ENCODE results near the gene TRHDE.

The TRHDE gene

GRCh38 chr12:72272091-72272661 lies at the start of gene TRHDE:
TSS of gene TRHDE (plus strand) at chr12:72272370. CDS start at chr12:72272644, 274 bp downstream.
- no peak for DNase-seq

DNA sequence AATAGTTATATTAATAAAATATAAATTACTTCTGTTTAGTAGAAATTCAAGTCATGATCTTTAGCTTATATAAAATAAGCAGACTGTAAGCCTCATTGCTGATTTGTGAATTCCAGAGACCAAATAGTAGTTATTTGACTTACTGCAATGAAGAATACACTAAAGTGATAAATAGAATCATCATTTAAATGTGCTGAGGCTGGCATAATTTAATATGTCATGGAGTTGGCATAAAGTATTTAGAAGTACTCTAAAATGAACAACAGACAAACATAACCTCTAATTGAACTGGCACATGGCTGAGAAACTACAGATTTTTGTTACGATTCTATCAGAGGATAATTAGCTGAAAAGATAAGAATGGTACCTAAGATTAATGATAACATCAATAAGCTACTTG lies 45.7 kb upstream of the TRHDE start:
- no peak for DNase-seq

DNA sequence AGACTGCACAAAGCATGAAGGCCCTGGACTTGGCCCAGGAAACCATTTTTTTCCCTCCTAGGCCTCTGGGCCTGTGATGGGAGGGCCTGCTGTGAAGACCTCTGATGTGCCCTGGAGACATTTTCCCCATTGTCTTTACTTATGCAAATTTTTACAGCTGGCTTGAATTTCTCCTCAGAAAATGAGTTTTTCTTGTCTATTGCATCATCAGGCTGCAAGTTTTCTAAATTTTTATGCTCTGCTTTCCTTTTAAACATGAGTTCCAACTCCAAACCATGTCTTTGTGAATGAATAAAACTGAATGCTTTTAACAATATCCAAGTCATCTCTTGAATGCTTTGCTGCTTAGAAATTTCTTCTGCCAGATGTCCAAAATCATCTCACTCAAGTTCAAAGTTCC lies 43.7 kb upstream of the TRHDE start:
- DNase-seq: no peak

DNA sequence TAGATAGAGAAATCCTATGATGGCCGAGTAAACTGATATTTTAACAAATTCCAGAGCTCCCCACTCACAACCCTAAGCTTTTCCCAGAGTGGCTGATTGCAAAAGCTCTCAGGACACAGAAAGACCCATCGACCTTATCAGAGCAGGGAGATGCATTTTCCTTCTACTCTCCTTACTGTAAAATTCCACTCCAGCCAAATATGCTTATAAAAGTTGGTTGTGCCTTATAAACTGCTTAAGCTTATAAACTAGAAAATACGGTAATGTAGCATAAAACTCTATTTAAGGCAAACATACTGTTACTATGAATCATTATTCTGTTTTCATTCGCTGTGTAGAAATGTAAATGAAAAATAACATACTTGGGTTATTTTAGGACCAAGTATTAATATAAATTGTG lies 41.6 kb upstream of the TRHDE start:
- no peak for DNase-seq

GRCh38 chr12:72234886-72235285 lies 37.3 kb upstream of the TRHDE start:
- no peak for DNase-seq

DNA sequence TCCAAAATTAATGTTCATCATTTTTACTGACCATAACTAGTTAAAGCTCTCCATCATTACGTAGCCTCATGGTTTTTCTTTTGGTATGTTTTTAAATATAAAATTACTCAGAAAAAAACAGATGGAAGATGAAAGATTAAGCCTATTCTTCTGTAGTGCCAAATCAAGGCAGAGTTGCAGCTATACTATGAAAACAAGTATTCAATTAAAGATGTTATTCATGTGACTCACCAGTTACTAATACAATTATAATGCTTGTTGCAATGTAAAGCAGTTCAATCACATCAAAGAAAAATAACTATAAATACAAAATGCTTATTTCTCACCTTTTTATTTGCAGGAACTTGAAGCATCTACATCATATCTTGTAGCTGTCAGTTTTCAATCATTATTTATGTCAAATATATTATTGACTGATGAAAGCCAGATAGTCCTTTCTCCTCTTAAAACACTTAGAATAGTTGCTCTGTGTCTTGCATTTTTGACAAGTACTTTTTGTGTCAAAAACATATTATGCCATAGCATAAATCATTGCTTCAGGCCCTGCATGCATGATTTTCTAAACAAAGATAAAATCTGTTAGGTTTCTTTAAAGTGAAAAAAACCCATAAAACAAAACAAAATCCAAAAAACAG lies 36.0 kb upstream of the TRHDE start:
- no peak for DNase-seq

DNA sequence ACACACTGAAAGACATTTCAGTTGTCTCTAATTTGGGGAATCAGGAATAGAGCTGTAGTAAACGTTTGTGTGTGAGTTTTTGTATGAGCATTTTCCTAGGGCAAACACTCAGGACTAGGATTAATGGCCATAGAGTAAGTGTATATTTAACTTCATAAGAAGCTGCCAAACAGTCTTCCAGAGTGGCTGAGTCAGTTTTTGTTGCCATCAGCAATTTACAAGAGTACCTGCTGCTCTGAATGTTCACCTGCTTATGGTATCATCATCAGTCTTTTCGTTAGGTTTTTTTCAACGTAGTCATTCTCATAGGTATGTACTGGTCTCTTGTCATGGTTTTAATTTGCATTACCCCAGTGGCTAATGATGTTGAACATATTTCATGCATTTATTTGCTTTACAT lies 30.6 kb upstream of the TRHDE start:
- no peak for DNase-seq

- DNase-seq: no peak
These were observed 29.2 kb upstream of the TRHDE start for GRCh38 chr12:72242946-72243345.

GRCh38 chr12:72246370-72246769 lies 25.8 kb upstream of the TRHDE start:
- DNase-seq: no peak

DNA sequence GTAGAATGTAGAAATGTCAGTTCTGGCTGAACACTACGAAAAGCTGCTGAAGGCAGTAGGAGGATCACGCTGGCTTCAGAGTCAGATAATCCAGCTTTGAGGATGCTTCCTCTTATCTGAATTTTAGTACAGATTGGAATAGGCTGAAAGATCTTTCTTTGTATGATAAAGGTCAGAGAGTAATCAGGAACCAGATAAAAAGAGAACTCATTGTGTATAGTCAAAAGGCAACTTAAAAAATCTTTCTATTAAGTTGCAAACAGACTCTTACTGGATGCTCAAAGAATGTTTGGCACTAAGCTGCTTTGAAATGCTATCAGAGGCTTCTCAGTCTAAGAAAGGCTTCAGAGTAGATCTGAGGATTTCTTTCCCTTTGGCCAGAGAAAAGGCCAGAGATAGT lies 21.8 kb upstream of the TRHDE start:
- DNase-seq: no peak

GRCh38 chr12:72256725-72257124 lies 15.4 kb upstream of the TRHDE start:
- DNase-seq: no peak

- no peak for DNase-seq
These were observed 10.3 kb upstream of the TRHDE start for GRCh38 chr12:72261885-72262284.

DNA sequence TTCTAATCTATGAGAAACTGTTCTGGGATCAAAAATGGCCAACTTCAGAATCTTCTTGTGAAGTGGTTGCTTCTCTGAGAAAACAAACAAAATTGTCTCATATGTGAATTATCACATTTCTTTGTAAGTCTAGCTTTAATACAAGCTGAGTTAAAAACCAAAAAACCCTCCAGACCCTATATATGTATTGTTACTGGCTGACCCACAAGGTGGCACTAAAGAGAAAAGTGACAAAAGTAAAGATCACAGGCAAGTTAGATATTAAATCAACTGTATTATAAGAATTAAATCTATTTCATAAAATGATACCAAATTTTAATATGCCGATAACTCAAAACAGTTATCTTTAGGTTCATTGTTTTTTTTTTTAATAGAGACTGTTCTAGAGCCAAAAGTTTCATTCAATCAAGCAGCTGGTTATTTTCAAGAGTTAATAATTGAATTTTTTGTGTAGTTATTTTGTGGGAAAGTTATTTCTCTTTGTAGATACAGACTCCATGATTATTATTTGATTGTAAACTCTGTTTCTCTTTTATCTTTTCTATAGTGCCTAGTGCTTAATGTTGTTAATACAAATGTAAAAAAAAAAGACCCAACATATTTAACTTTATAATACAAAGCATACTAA lies 7.5 kb upstream of the TRHDE start:
- DNase-seq: no peak

DNA sequence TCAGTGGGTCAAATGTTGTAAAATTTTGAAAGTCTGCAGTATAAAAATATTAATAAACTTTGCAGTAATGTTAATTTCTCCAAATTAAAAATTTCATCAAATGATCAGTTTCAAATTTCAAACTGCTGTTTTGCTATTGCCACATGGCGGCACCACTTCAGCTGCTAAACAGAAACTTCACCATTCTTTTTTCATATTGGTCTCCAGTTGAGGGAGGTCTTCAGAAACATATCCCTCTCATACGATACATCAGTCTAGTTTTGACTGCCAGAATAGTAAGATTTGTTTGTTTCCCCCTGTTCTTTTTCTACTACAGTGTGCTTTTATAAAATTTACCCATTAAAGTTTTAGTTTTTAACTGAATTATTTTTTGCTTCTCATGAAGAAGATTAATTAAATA lies 4.2 kb upstream of the TRHDE start:
- no peak for DNase-seq

- DNase-seq: no peak
These were observed 3.8 kb upstream of the TRHDE start for GRCh38 chr12:72268386-72268785.

- DNase-seq: no peak
These were observed 2.7 kb upstream of the TRHDE start for GRCh38 chr12:72269491-72269890.

- DNase-seq: no peak
These were observed 1.9 kb upstream of the TRHDE start for GRCh38 chr12:72270246-72270645.

DNA sequence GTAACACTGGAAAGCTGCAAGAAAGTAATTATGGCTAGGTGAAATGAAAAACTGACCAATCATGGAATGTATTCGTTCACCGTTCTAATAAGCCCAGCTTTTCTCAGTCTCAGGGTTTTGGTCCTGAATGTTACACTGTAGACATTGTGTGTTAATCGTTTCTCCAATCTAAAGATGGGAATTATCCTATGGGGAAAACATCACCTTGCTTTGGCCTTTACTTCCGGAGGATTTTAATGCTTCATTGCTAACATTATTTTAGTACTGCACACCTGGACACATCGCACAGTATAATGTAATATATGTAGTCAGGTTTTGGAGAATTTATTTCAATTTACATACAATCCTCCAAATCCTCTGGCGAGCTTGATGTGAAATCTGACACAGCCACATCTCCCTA lies 1.2 kb upstream of the TRHDE start:
- no peak for DNase-seq

DNA sequence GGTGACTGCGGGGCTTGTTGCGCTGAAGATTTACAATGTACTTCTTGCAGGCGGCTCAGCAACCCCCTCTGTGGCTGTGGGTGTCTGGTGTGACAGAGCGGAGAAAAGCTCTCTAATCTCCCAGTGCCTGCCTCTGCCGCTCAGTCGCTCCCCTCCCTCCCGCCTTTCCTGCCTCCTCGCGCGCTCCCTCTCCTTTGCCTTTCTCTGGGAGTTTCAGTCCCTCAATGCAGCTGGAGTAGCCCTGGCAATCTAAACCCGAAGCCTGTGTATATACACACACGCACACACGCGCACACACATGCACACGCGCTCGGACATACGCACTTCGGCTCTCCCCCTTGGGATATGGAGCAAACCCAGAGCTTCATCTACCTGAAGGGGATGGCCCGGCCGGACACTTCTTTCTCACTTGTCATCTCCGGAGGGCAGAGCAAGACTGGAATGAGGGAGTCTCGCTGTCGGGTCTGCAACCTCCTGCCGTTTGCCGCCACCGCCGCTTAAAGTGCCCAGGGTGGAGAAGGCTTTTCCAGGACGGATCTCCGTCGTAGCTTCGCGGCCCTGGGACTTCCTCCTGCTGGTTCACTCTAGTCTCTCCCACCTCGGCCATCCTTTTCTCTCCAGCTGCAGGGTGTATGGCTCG lies 599 bp upstream of the TRHDE start:
- no peak for DNase-seq

DNA sequence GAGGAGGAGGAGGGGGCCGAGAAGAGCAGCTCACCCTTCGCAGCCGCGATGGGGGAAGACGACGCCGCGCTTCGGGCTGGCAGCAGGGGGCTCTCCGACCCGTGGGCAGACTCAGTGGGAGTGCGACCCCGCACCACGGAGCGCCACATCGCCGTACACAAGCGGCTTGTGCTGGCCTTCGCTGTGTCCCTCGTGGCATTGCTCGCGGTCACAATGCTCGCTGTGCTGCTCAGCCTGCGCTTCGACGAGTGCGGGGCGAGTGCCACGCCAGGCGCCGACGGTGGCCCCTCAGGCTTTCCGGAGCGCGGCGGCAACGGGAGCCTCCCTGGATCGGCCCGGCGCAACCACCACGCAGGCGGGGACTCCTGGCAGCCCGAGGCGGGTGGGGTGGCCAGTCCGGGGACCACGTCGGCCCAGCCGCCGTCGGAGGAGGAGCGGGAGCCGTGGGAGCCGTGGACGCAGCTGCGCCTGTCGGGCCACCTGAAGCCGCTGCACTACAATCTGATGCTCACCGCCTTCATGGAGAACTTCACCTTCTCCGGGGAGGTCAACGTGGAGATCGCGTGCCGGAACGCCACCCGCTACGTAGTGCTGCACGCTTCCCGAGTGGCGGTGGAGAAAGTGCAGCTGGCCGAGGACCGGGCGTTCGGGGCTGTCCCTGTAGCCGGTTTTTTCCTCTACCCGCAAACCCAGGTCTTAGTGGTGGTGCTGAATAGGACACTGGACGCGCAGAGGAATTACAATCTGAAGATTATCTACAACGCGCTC lies 745 bp downstream of the TRHDE start:
- DNase-seq: no peak

DNA sequence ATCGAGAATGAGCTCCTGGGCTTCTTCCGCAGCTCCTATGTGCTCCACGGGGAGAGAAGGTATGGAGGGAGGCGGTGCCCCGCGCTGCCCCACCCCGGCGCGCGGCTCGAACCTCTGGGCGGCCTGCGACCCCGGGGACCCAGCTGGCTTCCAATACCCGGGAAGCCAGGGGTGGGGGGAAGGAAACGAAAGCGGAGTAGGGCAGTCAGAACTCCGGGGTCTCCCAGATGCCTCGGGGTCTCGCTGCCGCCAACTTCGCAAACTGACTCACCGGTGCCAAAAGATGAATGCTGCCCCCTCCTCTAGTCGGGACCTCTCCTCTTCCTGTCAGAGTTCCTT lies 1.3 kb downstream of the TRHDE start:
- no peak for DNase-seq

DNA sequence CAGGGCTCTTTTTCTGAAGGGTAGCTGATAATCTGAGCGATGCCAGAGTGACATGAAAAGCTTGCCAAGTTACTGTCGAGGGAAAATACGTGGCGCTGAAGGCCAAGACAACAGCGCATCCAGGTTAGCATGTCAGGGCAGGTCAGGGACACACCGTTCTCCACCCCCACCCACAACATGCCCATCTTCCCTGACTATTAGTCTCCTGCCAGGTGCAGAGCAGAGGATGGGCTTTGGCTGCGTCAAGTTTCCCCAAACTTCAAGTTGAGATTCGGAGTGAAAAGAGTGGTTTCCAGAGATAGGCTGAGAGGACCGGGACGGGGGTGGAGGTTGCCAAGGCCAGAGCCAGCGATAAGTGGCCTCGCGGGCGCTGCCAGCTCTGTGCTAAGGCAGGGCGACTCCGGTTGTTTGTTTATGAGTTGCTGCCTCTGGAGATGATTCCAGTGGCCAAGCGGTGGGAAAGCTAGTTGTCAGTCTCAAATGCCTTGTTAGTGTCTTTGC lies 1.7 kb downstream of the TRHDE start:
- DNase-seq: no peak

DNA sequence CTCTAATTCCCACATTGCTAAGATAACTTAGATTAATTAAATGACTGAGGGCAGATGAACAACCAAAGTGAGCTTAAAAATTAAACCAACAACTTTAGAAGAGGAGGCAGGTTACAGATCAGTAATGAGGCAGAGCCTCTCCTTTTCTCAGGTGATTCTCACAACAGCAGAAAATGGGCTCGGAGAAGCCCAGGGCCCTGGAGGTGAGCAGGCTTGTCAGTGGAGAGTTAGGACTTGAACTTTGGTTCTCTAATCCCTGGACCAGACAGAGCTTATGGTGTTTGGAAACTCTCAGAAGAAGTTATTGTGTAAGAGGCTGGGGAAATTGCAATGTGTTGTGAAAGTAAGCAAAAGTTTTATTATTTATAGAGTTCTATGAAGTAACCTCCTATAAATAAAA lies 2.8 kb downstream of the TRHDE start:
- no peak for DNase-seq
